GM12872 (cell line): Measurements from ENCODE around the gene SWI5.

ENCODE experiments used
- CTCF ChIP-seq: IDR thresholded peaks from 3 replicates; pipeline ENCODE4 v1.5.1; 2011; ENCODE audit warnings: low read depth, mild to moderate bottlenecking, low read length, moderate library complexity; ENCODE audit not compliant: insufficient read depth

Gene SWI5

GRCh38 chr9:128249908-128250838 is 25.9 kb upstream of the SWI5 start:
- TF ChIP-seq CTCF = no peak

- TF ChIP-seq CTCF = no peak
Measured at GRCh38 chr9:128250839-128251731, 25.0 kb upstream of the SWI5 start.

- TF ChIP-seq CTCF = no peak
Measured at GRCh38 chr9:128251732-128252100, 24.4 kb upstream of the SWI5 start.

GRCh38 chr9:128252317-128253139 is 23.5 kb upstream of the SWI5 start:
- TF ChIP-seq CTCF = no peak

GRCh38 chr9:128253140-128253990 is 22.7 kb upstream of the SWI5 start:
- TF ChIP-seq CTCF = no peak

GRCh38 chr9:128253991-128254346 is 22.1 kb upstream of the SWI5 start:
- TF ChIP-seq CTCF = no peak
